SK-N-SH treated with all-trans-retinoic acid at 6 μM for 48 hours (cell line): ENCODE measurements around the gene PSRC1.
A peak's percentile ranks its signal among the peaks of the same experiment; 100 is the strongest.

Experiments
- ATAC-seq: fragments of 200-7000 bp; cut with Tn5 transposase; 3 replicates; pipeline ENCODE4 v1.9.1; 2020; ENCODE audit warnings: mild to moderate bottlenecking, moderate library complexity
- ARNTL ChIP-seq: fragments of 450-650 bp; formaldehyde crosslinking; IDR thresholded peaks from 2 replicates; pipeline ENCODE4 v1.5.0; 2020; ENCODE audit warnings: low read depth, mild to moderate bottlenecking, moderate library complexity, borderline replicate concordance
- CSDC2 ChIP-seq: fragments of 250-450 bp; sonication (Bioruptor Pico); IDR thresholded peaks from 2 replicates; pipeline ENCODE4 v1.5.0; 2020; ENCODE audit warnings: mild to moderate bottlenecking, moderate library complexity
- CSRNP3 ChIP-seq: fragments of 250-450 bp; sonication (Bioruptor Pico); IDR thresholded peaks from 2 replicates; pipeline ENCODE4 v1.5.1; 2021; ENCODE audit warnings: mild to moderate bottlenecking, moderate library complexity
- GLIS3 ChIP-seq: fragments of 250-450 bp; sonication (Bioruptor Pico); IDR thresholded peaks from 2 replicates; pipeline ENCODE4 v1.5.0; 2020; ENCODE audit warnings: mild to moderate bottlenecking, moderate library complexity
- ISL1 ChIP-seq: fragments of 250-450 bp; sonication (Bioruptor Pico); IDR thresholded peaks from 2 replicates; pipeline ENCODE4 v2.1.2; 2022; ENCODE audit warnings: mild to moderate bottlenecking, moderate library complexity
- OSR1 ChIP-seq: fragments of 250-450 bp; sonication (Bioruptor Pico); IDR thresholded peaks from 2 replicates; pipeline ENCODE4 v1.8.0; 2022; ENCODE audit warnings: moderate library complexity, mild to moderate bottlenecking, inconsistent platforms
- POU6F1 ChIP-seq: fragments of 250-450 bp; sonication (Bioruptor Pico); IDR thresholded peaks from 2 replicates; pipeline ENCODE4 v1.8.0; 2021; ENCODE audit warnings: low read depth, mild to moderate bottlenecking, moderate library complexity, borderline replicate concordance
- PPARA ChIP-seq: fragments of 250-450 bp; sonication (Bioruptor Pico); IDR thresholded peaks from 2 replicates; pipeline ENCODE4 v1.5.0; 2020; ENCODE audit warnings: mild to moderate bottlenecking, borderline replicate concordance
- RARB ChIP-seq: fragments of 250-450 bp; sonication (Bioruptor Pico); IDR thresholded peaks from 2 replicates; pipeline ENCODE4 v1.8.0; 2021; ENCODE audit warnings: mild to moderate bottlenecking, moderate library complexity
- SNAI2 ChIP-seq: fragments of 250-450 bp; sonication (Bioruptor Pico); IDR thresholded peaks from 2 replicates; pipeline ENCODE4 v1.5.0; 2020; ENCODE audit warnings: mild to moderate bottlenecking, moderate library complexity
- TCF4 ChIP-seq: fragments of 250-450 bp; sonication (Bioruptor Pico); IDR thresholded peaks from 2 replicates; pipeline ENCODE4 v1.8.0; 2021; ENCODE audit warnings: mild to moderate bottlenecking, moderate library complexity, borderline replicate concordance
- TOX ChIP-seq: fragments of 250-450 bp; sonication (Bioruptor Pico); IDR thresholded peaks from 2 replicates; pipeline ENCODE4 v1.8.0; 2021; ENCODE audit warnings: mild to moderate bottlenecking, moderate library complexity, borderline replicate concordance
- ZC3H10 ChIP-seq: fragments of 250-450 bp; sonication (Bioruptor Pico); IDR thresholded peaks from 2 replicates; pipeline ENCODE4 v1.5.1; 2021; ENCODE audit warnings: mild to moderate bottlenecking, moderate library complexity
- ZFP30 ChIP-seq: fragments of 450-650 bp; formaldehyde crosslinking; IDR thresholded peaks from 2 replicates; pipeline ENCODE4 v1.5.0; 2022; ENCODE audit warnings: mild to moderate bottlenecking, moderate library complexity
- ZNF565 ChIP-seq: fragments of 450-650 bp; formaldehyde crosslinking; conservative IDR thresholded peaks from 2 replicates; pipeline ENCODE4 v1.5.0; 2020; ENCODE audit warnings: low read depth, mild to moderate bottlenecking, moderate library complexity
- ZNF70 ChIP-seq: fragments of 450-650 bp; formaldehyde crosslinking; IDR thresholded peaks from 2 replicates; pipeline ENCODE4 v1.5.0; 2020; ENCODE audit warnings: mild to moderate bottlenecking, moderate library complexity
- ZNF8 ChIP-seq: fragments of 450-650 bp; formaldehyde crosslinking; IDR thresholded peaks from 2 replicates; pipeline ENCODE4 v1.5.0; 2020; ENCODE audit warnings: mild to moderate bottlenecking, moderate library complexity
- TF ChIP-seq, protein P1 (sequence below): fragments of 250-450 bp; sonication (Bioruptor Pico); IDR thresholded peaks from 2 replicates; pipeline ENCODE4 v1.5.0; 2020; ENCODE audit warnings: mild to moderate bottlenecking, moderate library complexity

PSRC1 gene

GRCh38 chr1:109275706-109276345, 7.1 kb downstream of the PSRC1 start:
- no peak for TF ChIP-seq ZFP30
- TF ChIP-seq, protein P1, sequence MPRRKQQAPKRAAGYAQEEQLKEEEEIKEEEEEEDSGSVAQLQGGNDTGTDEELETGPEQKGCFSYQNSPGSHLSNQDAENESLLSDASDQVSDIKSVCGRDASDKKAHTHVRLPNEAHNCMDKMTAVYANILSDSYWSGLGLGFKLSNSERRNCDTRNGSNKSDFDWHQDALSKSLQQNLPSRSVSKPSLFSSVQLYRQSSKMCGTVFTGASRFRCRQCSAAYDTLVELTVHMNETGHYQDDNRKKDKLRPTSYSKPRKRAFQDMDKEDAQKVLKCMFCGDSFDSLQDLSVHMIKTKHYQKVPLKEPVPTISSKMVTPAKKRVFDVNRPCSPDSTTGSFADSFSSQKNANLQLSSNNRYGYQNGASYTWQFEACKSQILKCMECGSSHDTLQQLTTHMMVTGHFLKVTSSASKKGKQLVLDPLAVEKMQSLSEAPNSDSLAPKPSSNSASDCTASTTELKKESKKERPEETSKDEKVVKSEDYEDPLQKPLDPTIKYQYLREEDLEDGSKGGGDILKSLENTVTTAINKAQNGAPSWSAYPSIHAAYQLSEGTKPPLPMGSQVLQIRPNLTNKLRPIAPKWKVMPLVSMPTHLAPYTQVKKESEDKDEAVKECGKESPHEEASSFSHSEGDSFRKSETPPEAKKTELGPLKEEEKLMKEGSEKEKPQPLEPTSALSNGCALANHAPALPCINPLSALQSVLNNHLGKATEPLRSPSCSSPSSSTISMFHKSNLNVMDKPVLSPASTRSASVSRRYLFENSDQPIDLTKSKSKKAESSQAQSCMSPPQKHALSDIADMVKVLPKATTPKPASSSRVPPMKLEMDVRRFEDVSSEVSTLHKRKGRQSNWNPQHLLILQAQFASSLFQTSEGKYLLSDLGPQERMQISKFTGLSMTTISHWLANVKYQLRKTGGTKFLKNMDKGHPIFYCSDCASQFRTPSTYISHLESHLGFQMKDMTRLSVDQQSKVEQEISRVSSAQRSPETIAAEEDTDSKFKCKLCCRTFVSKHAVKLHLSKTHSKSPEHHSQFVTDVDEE (CRISPR knock-in tag) = no peak
- TF ChIP-seq SNAI2 = no peak
- no peak for TF ChIP-seq CSRNP3 (CRISPR knock-in tag)
- TF ChIP-seq GLIS3 (CRISPR knock-in tag) = no peak
- TF ChIP-seq, all 23 proteins: peak for 0
- ATAC-seq = peak; percentile 15

DNA sequence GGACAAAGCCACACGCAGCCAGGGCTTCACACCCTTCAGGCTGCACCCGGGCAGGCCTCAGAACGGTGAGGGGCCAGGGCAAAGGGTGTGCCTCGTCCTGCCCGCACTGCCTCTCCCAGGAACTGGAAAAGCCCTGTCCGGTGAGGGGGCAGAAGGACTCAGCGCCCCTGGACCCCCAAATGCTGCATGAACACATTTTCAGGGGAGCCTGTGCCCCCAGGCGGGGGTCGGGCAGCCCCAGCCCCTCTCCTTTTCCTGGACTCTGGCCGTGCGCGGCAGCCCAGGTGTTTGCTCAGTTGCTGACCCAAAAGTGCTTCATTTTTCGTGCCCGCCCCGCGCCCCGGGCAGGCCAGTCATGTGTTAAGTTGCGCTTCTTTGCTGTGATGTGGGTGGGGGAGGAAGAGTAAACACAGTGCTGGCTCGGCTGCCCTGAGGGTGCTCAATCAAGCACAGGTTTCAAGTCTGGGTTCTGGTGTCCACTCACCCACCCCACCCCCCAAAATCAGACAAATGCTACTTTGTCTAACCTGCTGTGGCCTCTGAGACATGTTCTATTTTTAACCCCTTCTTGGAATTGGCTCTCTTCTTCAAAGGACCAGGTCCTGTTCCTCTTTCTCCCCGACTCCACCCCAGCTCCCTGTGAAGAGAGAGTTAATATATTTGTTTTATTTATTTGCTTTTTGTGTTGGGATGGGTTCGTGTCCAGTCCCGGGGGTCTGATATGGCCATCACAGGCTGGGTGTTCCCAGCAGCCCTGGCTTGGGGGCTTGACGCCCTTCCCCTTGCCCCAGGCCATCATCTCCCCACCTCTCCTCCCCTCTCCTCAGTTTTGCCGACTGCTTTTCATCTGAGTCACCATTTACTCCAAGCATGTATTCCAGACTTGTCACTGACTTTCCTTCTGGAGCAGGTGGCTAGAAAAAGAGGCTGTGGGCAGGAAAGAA, 8.1 kb downstream of the PSRC1 start:
- TF ChIP-seq RARB (CRISPR knock-in tag) = no peak
- no peak for TF ChIP-seq ZNF70 (CRISPR knock-in tag)
- TF ChIP-seq ZNF565 (CRISPR knock-in tag) = no peak
- no peak for TF ChIP-seq SNAI2
- TF ChIP-seq CSDC2 (CRISPR knock-in tag) = no peak
- TF ChIP-seq OSR1 = no peak
- peak; percentile 57 for ATAC-seq

GRCh38 chr1:109273570-109274288, 9.2 kb downstream of the PSRC1 start:
- no peak for TF ChIP-seq ZNF70 (CRISPR knock-in tag)
- no peak for TF ChIP-seq PPARA
- no peak for TF ChIP-seq ARNTL
- TF ChIP-seq ZNF8 (CRISPR knock-in tag) = no peak
- no peak for TF ChIP-seq TOX
- TF ChIP-seq ISL1 (CRISPR knock-in tag) = no peak
- TF ChIP-seq SNAI2 = no peak
- TF ChIP-seq GLIS3 (CRISPR knock-in tag) = no peak
- TF ChIP-seq POU6F1 = no peak
- no peak for TF ChIP-seq ZC3H10 (CRISPR knock-in tag)
- TF ChIP-seq ZFP30 = no peak
- TF ChIP-seq RARB (CRISPR knock-in tag) = no peak
- no peak for TF ChIP-seq TCF4 (CRISPR knock-in tag)
- TF ChIP-seq CSDC2 (CRISPR knock-in tag) = no peak
- no peak for TF ChIP-seq OSR1
- ATAC-seq = no peak

- TF ChIP-seq ZNF8 (CRISPR knock-in tag) = no peak
- ATAC-seq = no peak
These were observed 10.0 kb downstream of the PSRC1 start for GRCh38 chr1:109272831-109273547.
